GM12878 (cell line): Measurements from ENCODE around the gene ATP6V1C2. TPM values are rescaled to one million over a fixed set of nuclear protein-coding genes. Genes with fewer than 3 reads are reported as not detected.

Experiments used
- ATAC-seq: fragments of 200-7000 bp; cut with Tn5 transposase; 3 replicates; pipeline ENCODE4 v1.9.1; 2020; ENCODE audit warnings: mild to moderate bottlenecking, moderate library complexity
- BruUV-seq: library from RNA; stranded (reverse); fragments of 400-500 nt; replicated peaks from 2 replicates; lab custom pipeline; 2021; lab: Mats Ljungman, UMichigan
- CTCF ChIA-PET: fragments of 300-600 bp; sonication (Branson Sonifier 250); formaldehyde crosslinking; extraction: SDS; loops from one replicate; lab custom pipeline; 2021; ENCODE audit warnings: inconsistent platforms; lab: Yijun Ruan, JAX
- POLR2A ChIA-PET: fragments of 350-600 bp; formaldehyde crosslinking; extraction: SDS; loops from one replicate; lab custom pipeline; 2021; ENCODE audit warnings: inconsistent platforms; lab: Charles Lee
- RAD21 ChIA-PET: fragments of 300-600 bp; sonication (Branson Sonifier 250); formaldehyde crosslinking; loops from one replicate; lab custom pipeline; 2023; ENCODE audit warnings: antibody characterized with exemption; ENCODE audit not compliant: unreplicated experiment; lab: Charles Lee
- SMC1A ChIA-PET: fragments of 300-600 bp; sonication (Branson Sonifier 250); formaldehyde crosslinking; loops from one replicate; lab custom pipeline; 2023; ENCODE audit not compliant: unreplicated experiment, uncharacterized antibody; lab: Charles Lee
- DNase-seq: peaks from one replicate; pipeline ENCODE4 v3.0.0-alpha.2; 2011; ENCODE audit warnings: low read depth, low spot score
- FAIRE-seq: peaks from 3 replicates; lab custom pipeline; 2011; peaks lifted over from hg19 to GRCh38; lab: Jason Lieb, UNC
- H2AFZ ChIP-seq: 2 replicates; pipeline ENCODE4 v1.6.0; 2011; ENCODE audit warnings: low read depth, low read length, control low read depth; ENCODE audit not compliant: control insufficient read depth
- H3K27ac ChIP-seq: 2 replicates; pipeline ENCODE4 v1.5.1; 2011; ENCODE audit warnings: control low read depth; ENCODE audit not compliant: control insufficient read depth, insufficient read depth
- H3K27me3 ChIP-seq, 2 experiments: replicated peaks in 1 of 2; 2 replicates each; pipeline versions ENCODE4 v1.6.0 to v1.6.1; 2011; ENCODE audit warnings: low read length in 1 of 2; ENCODE audit not compliant: control insufficient read depth in 2 of 2, insufficient read depth in 2 of 2
- H3K36me3 ChIP-seq, 2 experiments: 2 replicates each; pipeline ENCODE4 v1.5.1; 2011; ENCODE audit warnings: low read length in 1 of 2; ENCODE audit not compliant: control insufficient read depth in 2 of 2, insufficient read depth in 2 of 2
- H3K4me1 ChIP-seq: 2 replicates; pipeline ENCODE4 v1.6.1; 2011; ENCODE audit warnings: mild to moderate bottlenecking, low read length, moderate library complexity, mixed read lengths; ENCODE audit not compliant: control insufficient read depth, insufficient read depth
- H3K4me2 ChIP-seq: 2 replicates; pipeline ENCODE4 v1.6.0; 2011; ENCODE audit warnings: control low read depth; ENCODE audit not compliant: control insufficient read depth, insufficient read depth
- H3K4me3 ChIP-seq: fragments of 200-600 bp; sonication (generic); 2 replicates; pipeline ENCODE4 v1.5.1; 2016
- H3K79me2 ChIP-seq: 2 replicates; pipeline ENCODE4 v1.6.0; 2011; ENCODE audit warnings: low read length; ENCODE audit not compliant: control insufficient read depth, insufficient read depth
- H3K9ac ChIP-seq: 2 replicates; pipeline ENCODE4 v1.8.0; 2011; ENCODE audit warnings: low read length, control low read depth, mixed read lengths; ENCODE audit not compliant: control insufficient read depth, insufficient read depth
- H3K9me3 ChIP-seq: replicated peaks from 3 replicates; pipeline ENCODE4 v1.5.1; 2011; ENCODE audit warnings: mild to moderate bottlenecking, low read length; ENCODE audit not compliant: control insufficient read depth, insufficient read depth
- H4K20me1 ChIP-seq: 2 replicates; pipeline ENCODE4 v1.6.0; 2011; ENCODE audit not compliant: control insufficient read depth, insufficient read depth
- CBFB ChIP-seq: IDR thresholded peaks from 2 replicates; pipeline ENCODE4 v1.6.1; 2016; ENCODE audit warnings: antibody characterized with exemption, low read depth
- CREM ChIP-seq: IDR thresholded peaks from 2 replicates; pipeline ENCODE4 v1.6.1; 2014; ENCODE audit warnings: antibody characterized with exemption, low read depth
- ETV6 ChIP-seq, 2 experiments: fragments of 450-650 bp in 1 of 2; IDR thresholded peaks in 1 of 2; conservative IDR thresholded peaks in 1 of 2; 2 replicates each; pipeline ENCODE4 v1.6.1; 2014; ENCODE audit warnings: antibody characterized with exemption in 1 of 2, borderline replicate concordance in 1 of 2, low read depth in 1 of 2, mild to moderate bottlenecking in 1 of 2, moderate library complexity in 1 of 2
- IRF4 ChIP-seq: IDR thresholded peaks from 2 replicates; pipeline ENCODE4 v1.6.1; 2011; ENCODE audit warnings: low read depth, low read length
- LARP7 ChIP-seq: fragments of 450-650 bp; IDR thresholded peaks from 2 replicates; pipeline ENCODE4 v1.6.1; 2017; ENCODE audit warnings: mild to moderate bottlenecking
- NFIC ChIP-seq: IDR thresholded peaks from 2 replicates; pipeline ENCODE4 v1.6.1; 2012; ENCODE audit warnings: low read depth, mild to moderate bottlenecking, inconsistent platforms, low read length, moderate library complexity
- NR2C1 ChIP-seq: fragments of 450-650 bp; IDR thresholded peaks from 2 replicates; pipeline ENCODE4 v1.6.1; 2017; ENCODE audit warnings: antibody characterized with exemption, mild to moderate bottlenecking, moderate library complexity
- POLR2AphosphoS5 ChIP-seq: IDR thresholded peaks from 2 replicates; pipeline ENCODE4 v1.6.1; 2011; ENCODE audit warnings: mild to moderate bottlenecking, low read length, inconsistent platforms
- RAD51 ChIP-seq: fragments of 450-650 bp; IDR thresholded peaks from 2 replicates; pipeline ENCODE4 v1.6.1; 2016; ENCODE audit warnings: moderate library complexity, mild to moderate bottlenecking, inconsistent platforms
- SMARCA5 ChIP-seq: fragments of 450-650 bp; IDR thresholded peaks from 2 replicates; pipeline ENCODE4 v1.6.1; 2017; ENCODE audit warnings: mild to moderate bottlenecking
- STAT3 ChIP-seq: IDR thresholded peaks from 2 replicates; pipeline ENCODE4 v1.6.1; 2011; ENCODE audit warnings: low read depth, low read length, improper control_type of control experiment
- TCF3 ChIP-seq: IDR thresholded peaks from 2 replicates; pipeline ENCODE4 v1.6.1; 2012; ENCODE audit warnings: low read depth, mild to moderate bottlenecking, low read length, borderline replicate concordance; ENCODE audit not compliant: insufficient read depth
- ZBED1 ChIP-seq: IDR thresholded peaks from 2 replicates; pipeline ENCODE4 v1.6.1; 2016; ENCODE audit warnings: borderline replicate concordance
- WGBS: methylation state at CpG from one replicate; pipeline ENCODE4 v1.1.6; 2016; ENCODE audit warnings: low lambda C conversion rate; ENCODE audit not compliant: insufficient replicate concordance, insufficient coverage; ENCODE audit errors: missing lambda C conversion rate; 5-methylcytosine and 5-hydroxymethylcytosine counted together
- in situ Hi-C: fragments of 300-500 bp; cut with MboI; formaldehyde crosslinking; loops from 9 replicates; pipeline ENCODE4 v1.14.3; 2018; ENCODE audit warnings: mixed read lengths
- intact Hi-C: fragments of 100-400 bp; cut with micrococcal nuclease; formaldehyde crosslinking; loops from one replicate; pipeline ENCODE4 v1.14.2; 2022; ENCODE audit not compliant: unreplicated experiment
- polyA plus RNA-seq, 11 experiments: library from polyadenylated mRNA; depleted of rRNA in 4 of 11; unstranded in 6 of 11; stranded (reverse) in 5 of 11; fragments of >200 nt; fragmentation: Nextera tagmentation in 4 of 11; fragmentation: Illumina TruSeq in 1 of 11; extraction: Ambion mirVana in 4 of 11; extraction: Trizol in 1 of 11; gene quantifications; 1 replicate in 1 of 11; 2 replicates in 10 of 11; pipeline versions ENCODE4 v1.2.1 to v1.2.3, GENCODE V29; 2011 to 2016; ENCODE audit warnings: inconsistent platforms in 2 of 11, missing spikeins in 2 of 11, low read depth in 1 of 11
- total RNA-seq, 4 experiments: library from RNA; depleted of rRNA in 3 of 4; stranded (reverse); fragments of >200 nt in 3 of 4; fragmentation: Illumina TruSeq in 1 of 4; extraction: Trizol in 1 of 4; gene quantifications; 2 replicates each; pipeline versions ENCODE4 v1.2.1 to v1.2.3, GENCODE V29; 2013 to 2021
- TF ChIP-seq, protein P1 (sequence below), 3 experiments: IDR thresholded peaks in 2 of 3; conservative IDR thresholded peaks in 1 of 3; 2 replicates each; pipeline ENCODE4 v1.5.1; 2011; ENCODE audit warnings: low read depth in 3 of 3, low read length in 3 of 3, mild to moderate bottlenecking in 3 of 3, control low read depth in 2 of 3, moderate library complexity in 2 of 3, inconsistent platforms in 1 of 3, mixed read lengths in 1 of 3; ENCODE audit not compliant: control insufficient read depth in 2 of 3, insufficient read depth in 1 of 3; ENCODE audit errors: extremely low read depth in 1 of 3
- TF ChIP-seq, protein P2 (sequence below): IDR thresholded peaks from 2 replicates; pipeline ENCODE4 v1.6.1; 2011; ENCODE audit warnings: borderline replicate concordance, low read depth, mild to moderate bottlenecking, moderate library complexity, low read length; ENCODE audit not compliant: insufficient read depth, poor library complexity, severe bottlenecking

The ATP6V1C2 gene
- total and polyA plus RNA-seq, 10 of the 15 experiments (the other 5 are each of a cell fraction or from before 2014, with no cell fraction given), result 0.04 to 1.5 (median 0.24) TPM; not detected in 1

DNA sequence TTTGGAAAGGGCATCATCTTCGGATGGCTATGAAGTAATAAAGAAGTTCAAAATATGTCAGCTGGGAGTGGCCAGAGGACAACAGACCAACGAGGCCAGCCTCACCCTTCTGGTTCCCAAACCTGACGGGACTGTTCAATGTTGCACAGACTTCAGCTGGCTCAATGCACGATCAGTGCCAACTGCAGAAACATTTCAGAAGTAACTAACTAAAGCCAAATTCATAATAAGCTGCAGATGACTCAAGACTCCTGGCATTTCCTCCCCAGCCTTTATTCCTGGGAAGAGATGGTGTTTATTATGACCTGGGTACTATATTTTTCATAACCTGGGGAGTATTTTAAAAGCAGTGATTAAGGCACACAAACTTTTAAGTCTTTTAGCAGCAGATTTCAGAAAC is 3.8 kb upstream of the ATP6V1C2 start:
- no peak for TF ChIP-seq CBFB
- no peak for TF ChIP-seq ZBED1
- TF ChIP-seq SMARCA5, result no peak
- TF ChIP-seq STAT3, result no peak
- TF ChIP-seq NFIC, result no peak
- TF ChIP-seq ETV6 (conservative IDR thresholded peaks at IDR 0.05 in 1 of 2, IDR thresholded peaks at IDR 0.05 in 1 of 2; ENCODE audit: borderline replicate concordance in 1 of 2, low read depth in 1 of 2), result no peak
- TF ChIP-seq IRF4, result no peak
- no peak for TF ChIP-seq TCF3
- TF ChIP-seq RAD51, result no peak
- TF ChIP-seq CREM, result no peak
- no peak for TF ChIP-seq NR2C1
- no peak for TF ChIP-seq POLR2AphosphoS5
- TF ChIP-seq LARP7, result no peak
- TF ChIP-seq, protein P1, sequence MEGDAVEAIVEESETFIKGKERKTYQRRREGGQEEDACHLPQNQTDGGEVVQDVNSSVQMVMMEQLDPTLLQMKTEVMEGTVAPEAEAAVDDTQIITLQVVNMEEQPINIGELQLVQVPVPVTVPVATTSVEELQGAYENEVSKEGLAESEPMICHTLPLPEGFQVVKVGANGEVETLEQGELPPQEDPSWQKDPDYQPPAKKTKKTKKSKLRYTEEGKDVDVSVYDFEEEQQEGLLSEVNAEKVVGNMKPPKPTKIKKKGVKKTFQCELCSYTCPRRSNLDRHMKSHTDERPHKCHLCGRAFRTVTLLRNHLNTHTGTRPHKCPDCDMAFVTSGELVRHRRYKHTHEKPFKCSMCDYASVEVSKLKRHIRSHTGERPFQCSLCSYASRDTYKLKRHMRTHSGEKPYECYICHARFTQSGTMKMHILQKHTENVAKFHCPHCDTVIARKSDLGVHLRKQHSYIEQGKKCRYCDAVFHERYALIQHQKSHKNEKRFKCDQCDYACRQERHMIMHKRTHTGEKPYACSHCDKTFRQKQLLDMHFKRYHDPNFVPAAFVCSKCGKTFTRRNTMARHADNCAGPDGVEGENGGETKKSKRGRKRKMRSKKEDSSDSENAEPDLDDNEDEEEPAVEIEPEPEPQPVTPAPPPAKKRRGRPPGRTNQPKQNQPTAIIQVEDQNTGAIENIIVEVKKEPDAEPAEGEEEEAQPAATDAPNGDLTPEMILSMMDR (IDR thresholded peaks at IDR 0.05 in 2 of 3, conservative IDR thresholded peaks at IDR 0.05 in 1 of 3; ENCODE audit: control insufficient read depth in 2 of 3, extremely low read depth in 1 of 3, insufficient read depth in 1 of 3, low read depth in 3 of 3, low read length in 3 of 3), result no peak
- TF ChIP-seq, protein P2, sequence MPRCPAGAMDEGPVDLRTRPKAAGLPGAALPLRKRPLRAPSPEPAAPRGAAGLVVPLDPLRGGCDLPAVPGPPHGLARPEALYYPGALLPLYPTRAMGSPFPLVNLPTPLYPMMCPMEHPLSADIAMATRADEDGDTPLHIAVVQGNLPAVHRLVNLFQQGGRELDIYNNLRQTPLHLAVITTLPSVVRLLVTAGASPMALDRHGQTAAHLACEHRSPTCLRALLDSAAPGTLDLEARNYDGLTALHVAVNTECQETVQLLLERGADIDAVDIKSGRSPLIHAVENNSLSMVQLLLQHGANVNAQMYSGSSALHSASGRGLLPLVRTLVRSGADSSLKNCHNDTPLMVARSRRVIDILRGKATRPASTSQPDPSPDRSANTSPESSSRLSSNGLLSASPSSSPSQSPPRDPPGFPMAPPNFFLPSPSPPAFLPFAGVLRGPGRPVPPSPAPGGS, result no peak
- no peaks in the 10 kb centered on the region for H3K9me3 ChIP-seq
- ChIA-PET RAD21 (no interaction called here), CTCF (interaction anchor here (0.5 kb wide), 1 partner anchor 37 kb away, joined by 3 read pairs; no protein-coding TSS in a partner anchor), POLR2A (no interaction called here), SMC1A (interaction anchor here (1.0 kb wide), 1 partner anchor 55 kb away, joined by 3 read pairs; no protein-coding TSS in a partner anchor)
- no peak overlapping the region for H3K9ac ChIP-seq
- 20% methylated on average over 4 of the region's 4 CpGs for WGBS
- FAIRE-seq (no peak), ATAC-seq (no peak), DNase-seq (no peak)
- no TSS peak for BruUV-seq
- no peak overlapping the region for H2AFZ ChIP-seq
- H3K27me3 ChIP-seq, result peaks cover 18% of the 10 kb centered on the region in 2 experiments
- no peaks in the 10 kb centered on the region for H3K36me3 ChIP-seq
- peaks cover 4% of the 10 kb centered on the region; the same call in 1 of the 2 replicates for H3K4me1 ChIP-seq
- H4K20me1 ChIP-seq, result no peaks in the 10 kb centered on the region; the same call in none of the 2 replicates
- no peak overlapping the region for H3K27ac ChIP-seq
- intact Hi-C loops, result no loop called here
- in situ Hi-C loops, result no loop called here
- no peak overlapping the region for H3K4me2 ChIP-seq
- no peak overlapping the region for H3K4me3 ChIP-seq
- no peaks in the 10 kb centered on the region for H3K79me2 ChIP-seq
